ENCODE results near the gene DCANP1. TPM values are rescaled to one million over a fixed set of nuclear protein-coding genes. Genes with fewer than 3 reads are reported as not detected.

DCANP1 gene
- total and polyA plus RNA-seq, 9 of the 15 experiments (the other 6 are each of a cell fraction or from before 2014, with no cell fraction given) = not detected

GRCh38 chr5:135398855-135399793 lies 48.0 kb downstream of the DCANP1 start, which contains the start of gene MACROH2A1 (continued):
- TF ChIP-seq ZMIZ1 (IDR thresholded peaks at IDR 0.05; ENCODE audit: low read depth in 2 of 2, low read length in 2 of 2) (0 out of 4 replicates have a peak, but pooled peaks of 1 of the 2 experiments have one; percentile 39), FOXK1 (CRISPR knock-in tag; IDR thresholded peaks at IDR 0.05; ENCODE audit: borderline replicate concordance) (0 out of 2 replicates have a peak, but pooled peaks have one; percentile 3), ZNF79 (CRISPR knock-in tag; IDR thresholded peaks at IDR 0.05; ENCODE audit: low read depth) (no peak), CSDE1 (IDR thresholded peaks at IDR 0.05) (peak in 1 of 2 experiments; percentile 32; a peak in 1 of 4 replicates), ZNF586 (CRISPR knock-in tag; conservative IDR thresholded peaks at IDR 0.05) (no peak), PHF8 (IDR thresholded peaks at IDR 0.05; ENCODE audit: borderline replicate concordance, low read length) (peak; percentile 87; the same call in 1 of the 2 replicates), RBBP5 (IDR thresholded peaks at IDR 0.05; ENCODE audit: borderline replicate concordance, insufficient read depth, low read length, poor library complexity, severe bottlenecking) (peak; percentile 82), L3MBTL2 (IDR thresholded peaks at IDR 0.05) (peak; percentile 95), MCM7 (IDR thresholded peaks at IDR 0.05) (no peak), STAT6 (CRISPR knock-in tag; IDR thresholded peaks at IDR 0.05) (0 out of 2 replicates have a peak, but pooled peaks have one; percentile 81)
- TF ChIP-seq, protein P1, sequence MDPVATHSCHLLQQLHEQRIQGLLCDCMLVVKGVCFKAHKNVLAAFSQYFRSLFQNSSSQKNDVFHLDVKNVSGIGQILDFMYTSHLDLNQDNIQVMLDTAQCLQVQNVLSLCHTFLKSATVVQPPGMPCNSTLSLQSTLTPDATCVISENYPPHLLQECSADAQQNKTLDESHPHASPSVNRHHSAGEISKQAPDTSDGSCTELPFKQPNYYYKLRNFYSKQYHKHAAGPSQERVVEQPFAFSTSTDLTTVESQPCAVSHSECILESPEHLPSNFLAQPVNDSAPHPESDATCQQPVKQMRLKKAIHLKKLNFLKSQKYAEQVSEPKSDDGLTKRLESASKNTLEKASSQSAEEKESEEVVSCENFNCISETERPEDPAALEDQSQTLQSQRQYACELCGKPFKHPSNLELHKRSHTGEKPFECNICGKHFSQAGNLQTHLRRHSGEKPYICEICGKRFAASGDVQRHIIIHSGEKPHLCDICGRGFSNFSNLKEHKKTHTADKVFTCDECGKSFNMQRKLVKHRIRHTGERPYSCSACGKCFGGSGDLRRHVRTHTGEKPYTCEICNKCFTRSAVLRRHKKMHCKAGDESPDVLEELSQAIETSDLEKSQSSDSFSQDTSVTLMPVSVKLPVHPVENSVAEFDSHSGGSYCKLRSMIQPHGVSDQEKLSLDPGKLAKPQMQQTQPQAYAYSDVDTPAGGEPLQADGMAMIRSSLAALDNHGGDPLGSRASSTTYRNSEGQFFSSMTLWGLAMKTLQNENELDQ (CRISPR knock-in tag; IDR thresholded peaks at IDR 0.05; ENCODE audit: borderline replicate concordance) = no peak
- TF ChIP-seq, protein P2, sequence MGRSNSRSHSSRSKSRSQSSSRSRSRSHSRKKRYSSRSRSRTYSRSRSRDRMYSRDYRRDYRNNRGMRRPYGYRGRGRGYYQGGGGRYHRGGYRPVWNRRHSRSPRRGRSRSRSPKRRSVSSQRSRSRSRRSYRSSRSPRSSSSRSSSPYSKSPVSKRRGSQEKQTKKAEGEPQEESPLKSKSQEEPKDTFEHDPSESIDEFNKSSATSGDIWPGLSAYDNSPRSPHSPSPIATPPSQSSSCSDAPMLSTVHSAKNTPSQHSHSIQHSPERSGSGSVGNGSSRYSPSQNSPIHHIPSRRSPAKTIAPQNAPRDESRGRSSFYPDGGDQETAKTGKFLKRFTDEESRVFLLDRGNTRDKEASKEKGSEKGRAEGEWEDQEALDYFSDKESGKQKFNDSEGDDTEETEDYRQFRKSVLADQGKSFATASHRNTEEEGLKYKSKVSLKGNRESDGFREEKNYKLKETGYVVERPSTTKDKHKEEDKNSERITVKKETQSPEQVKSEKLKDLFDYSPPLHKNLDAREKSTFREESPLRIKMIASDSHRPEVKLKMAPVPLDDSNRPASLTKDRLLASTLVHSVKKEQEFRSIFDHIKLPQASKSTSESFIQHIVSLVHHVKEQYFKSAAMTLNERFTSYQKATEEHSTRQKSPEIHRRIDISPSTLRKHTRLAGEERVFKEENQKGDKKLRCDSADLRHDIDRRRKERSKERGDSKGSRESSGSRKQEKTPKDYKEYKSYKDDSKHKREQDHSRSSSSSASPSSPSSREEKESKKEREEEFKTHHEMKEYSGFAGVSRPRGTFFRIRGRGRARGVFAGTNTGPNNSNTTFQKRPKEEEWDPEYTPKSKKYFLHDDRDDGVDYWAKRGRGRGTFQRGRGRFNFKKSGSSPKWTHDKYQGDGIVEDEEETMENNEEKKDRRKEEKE (IDR thresholded peaks at IDR 0.05; ENCODE audit: borderline replicate concordance in 1 of 2, control insufficient read depth in 1 of 2, low read depth in 2 of 2, low read length in 1 of 2) = no peak
